AG04450 (cell line): ENCODE data around the gene TUFT1. TPM values are rescaled to one million over a fixed set of nuclear protein-coding genes. Genes with fewer than 3 reads are reported as not detected.

Source experiments
- CTCF ChIA-PET: fragments of 300-600, 350-600 bp; formaldehyde crosslinking; extraction: SDS; loops from one replicate; lab custom pipeline; 2022; ENCODE audit warnings: antibody characterized with exemption, inconsistent platforms; lab: Charles Lee
- POLR2A ChIA-PET: fragments of 350-600 bp; formaldehyde crosslinking; extraction: SDS; loops from one replicate; lab custom pipeline; 2021; ENCODE audit warnings: antibody characterized with exemption, inconsistent platforms; lab: Yijun Ruan, JAX
- DNase-seq: peaks from one replicate; pipeline ENCODE4 v3.0.0-alpha.2; 2011; ENCODE audit warnings: low read depth, low spot score
- H3K27ac ChIP-seq: one replicate; pipeline ENCODE4 v1.5.1; 2012; ENCODE audit warnings: low read depth, low read length, control low read depth
- H3K27me3 ChIP-seq: one replicate; pipeline ENCODE4 v1.6.0; 2012; ENCODE audit warnings: low read length; ENCODE audit not compliant: control insufficient read depth, insufficient read depth
- H3K4me3 ChIP-seq: 2 replicates; pipeline ENCODE4 v1.5.1; 2011; ENCODE audit warnings: mild to moderate bottlenecking, low read depth, low read length, control low read depth
- H3K9me3 ChIP-seq: 2 replicates; pipeline ENCODE4 v1.5.1; 2012; ENCODE audit warnings: low read length; ENCODE audit not compliant: control insufficient read depth, insufficient read depth
- polyA plus RNA-seq: library from polyadenylated mRNA; depleted of rRNA; stranded (reverse); fragments of >200 nt; gene quantifications from 2 replicates; pipeline ENCODE4 v1.2.3, GENCODE V29; 2011
- TF ChIP-seq, protein P1 (sequence below): IDR thresholded peaks from 2 replicates; pipeline ENCODE4 v1.5.1; 2011; ENCODE audit warnings: low read depth, low read length, control low read depth, inconsistent platforms

The TUFT1 gene
- polyA plus RNA-seq, 1 experiment = 21.9 TPM

DNA sequence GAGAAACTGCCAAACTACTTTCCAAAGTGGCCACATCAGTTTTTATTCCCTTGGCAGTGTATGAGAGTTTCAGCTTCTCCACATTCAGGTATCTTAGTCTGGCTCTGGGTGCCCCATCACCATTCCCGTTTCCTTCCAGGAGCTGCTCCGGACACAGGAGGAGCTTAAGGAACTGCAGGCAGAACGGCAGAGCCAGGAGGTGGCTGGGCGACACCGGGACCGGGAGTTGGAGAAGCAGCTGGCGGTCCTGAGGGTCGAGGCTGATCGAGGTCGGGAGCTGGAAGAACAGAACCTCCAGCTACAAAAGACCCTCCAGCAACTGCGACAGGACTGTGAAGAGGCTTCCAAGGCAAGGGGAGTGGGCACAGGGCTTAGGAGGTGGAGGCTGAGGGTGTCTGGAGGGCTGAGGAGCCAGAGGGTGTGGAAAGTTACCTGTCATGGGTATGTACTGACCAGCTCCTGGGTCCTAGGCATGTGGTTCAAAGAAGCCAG, 10.9 kb upstream of the TUFT1 start:
- no peaks in the 10 kb centered on the region for H3K9me3 ChIP-seq
- H3K27me3 ChIP-seq = no peaks in the 10 kb centered on the region
- no peak overlapping the region for H3K4me3 ChIP-seq
- ChIA-PET CTCF (interaction anchor here (1.4 kb wide), 1 partner anchor 205 kb away, joined by 3 read pairs; no protein-coding TSS in a partner anchor), POLR2A (no interaction called here)
- no peak overlapping the region for H3K27ac ChIP-seq
- no peak for DNase-seq
- TF ChIP-seq, protein P1, sequence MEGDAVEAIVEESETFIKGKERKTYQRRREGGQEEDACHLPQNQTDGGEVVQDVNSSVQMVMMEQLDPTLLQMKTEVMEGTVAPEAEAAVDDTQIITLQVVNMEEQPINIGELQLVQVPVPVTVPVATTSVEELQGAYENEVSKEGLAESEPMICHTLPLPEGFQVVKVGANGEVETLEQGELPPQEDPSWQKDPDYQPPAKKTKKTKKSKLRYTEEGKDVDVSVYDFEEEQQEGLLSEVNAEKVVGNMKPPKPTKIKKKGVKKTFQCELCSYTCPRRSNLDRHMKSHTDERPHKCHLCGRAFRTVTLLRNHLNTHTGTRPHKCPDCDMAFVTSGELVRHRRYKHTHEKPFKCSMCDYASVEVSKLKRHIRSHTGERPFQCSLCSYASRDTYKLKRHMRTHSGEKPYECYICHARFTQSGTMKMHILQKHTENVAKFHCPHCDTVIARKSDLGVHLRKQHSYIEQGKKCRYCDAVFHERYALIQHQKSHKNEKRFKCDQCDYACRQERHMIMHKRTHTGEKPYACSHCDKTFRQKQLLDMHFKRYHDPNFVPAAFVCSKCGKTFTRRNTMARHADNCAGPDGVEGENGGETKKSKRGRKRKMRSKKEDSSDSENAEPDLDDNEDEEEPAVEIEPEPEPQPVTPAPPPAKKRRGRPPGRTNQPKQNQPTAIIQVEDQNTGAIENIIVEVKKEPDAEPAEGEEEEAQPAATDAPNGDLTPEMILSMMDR = no peak

- H3K4me3 ChIP-seq = no peak overlapping the region
- TF ChIP-seq, protein P1 = no peak
- ChIA-PET POLR2A (no interaction called here), CTCF (interaction anchor here (1.4 kb wide), 1 partner anchor 205 kb away, joined by 3 read pairs; no protein-coding TSS in a partner anchor)
- DNase-seq = no peak
- H3K9me3 ChIP-seq = no peaks in the 10 kb centered on the region
- H3K27me3 ChIP-seq = no peaks in the 10 kb centered on the region
- no peak overlapping the region for H3K27ac ChIP-seq
These were observed 10.3 kb upstream of the TUFT1 start for GRCh38 chr1:151529781-151530180.

- no peaks in the 10 kb centered on the region for H3K9me3 ChIP-seq
- ChIA-PET POLR2A (no interaction called here), CTCF (no interaction called here)
- TF ChIP-seq, protein P1 = no peak
- DNase-seq = no peak
- no peak overlapping the region for H3K27ac ChIP-seq
- H3K27me3 ChIP-seq = no peaks in the 10 kb centered on the region
- H3K4me3 ChIP-seq = no peak overlapping the region
These were observed 9.6 kb upstream of the TUFT1 start for GRCh38 chr1:151530461-151530860.

GRCh38 chr1:151533870-151534269, 6.2 kb upstream of the TUFT1 start:
- Histone ChIP-seq H3K4me3 (no peak overlapping the region), H3K27me3 (no peaks in the 10 kb centered on the region), H3K9me3 (no peaks in the 10 kb centered on the region), H3K27ac (no peak overlapping the region)
- POLR2A ChIA-PET = no interaction called here
- TF ChIP-seq, protein P1 = no peak
- CTCF ChIA-PET = interaction anchor here (0.5 to 2.0 kb wide), 6 partner anchors 40 to 415 kb away, joined by 3 to 9 read pairs (median 4); no protein-coding TSS in a partner anchor
- DNase-seq = no peak

GRCh38 chr1:151534662-151535278, 5.3 kb upstream of the TUFT1 start:
- CTCF ChIA-PET = interaction anchor here (0.7 to 2.0 kb wide), 11 partner anchors 11 to 301 kb away, joined by 3 to 13 read pairs (median 4); partner anchors contain the start of gene CGN
- POLR2A ChIA-PET = interaction anchor here (0.6 kb wide), 1 partner anchor 157 kb away, joined by 7 read pairs; no protein-coding TSS in a partner anchor
- TF ChIP-seq, protein P1 = peak; percentile 96

More at GRCh38 chr1:151534662-151535278, 5.3 kb upstream of the TUFT1 start:
- no peak overlapping the region for H3K4me3 ChIP-seq
- no peak overlapping the region for H3K27ac ChIP-seq
- no peaks in the 10 kb centered on the region for H3K27me3 ChIP-seq
- H3K9me3 ChIP-seq = no peaks in the 10 kb centered on the region
- DNase-seq = no peak
